ENCODE results near the gene PLCB4.

The PLCB4 gene

GRCh38 chr20:9082741-9083140 is 13.9 kb downstream of the PLCB4 start:
- no peak overlapping the region for H3K4me3 ChIP-seq (ENCODE audit: low read depth, low read length)
- TF ChIP-seq, protein P1, sequence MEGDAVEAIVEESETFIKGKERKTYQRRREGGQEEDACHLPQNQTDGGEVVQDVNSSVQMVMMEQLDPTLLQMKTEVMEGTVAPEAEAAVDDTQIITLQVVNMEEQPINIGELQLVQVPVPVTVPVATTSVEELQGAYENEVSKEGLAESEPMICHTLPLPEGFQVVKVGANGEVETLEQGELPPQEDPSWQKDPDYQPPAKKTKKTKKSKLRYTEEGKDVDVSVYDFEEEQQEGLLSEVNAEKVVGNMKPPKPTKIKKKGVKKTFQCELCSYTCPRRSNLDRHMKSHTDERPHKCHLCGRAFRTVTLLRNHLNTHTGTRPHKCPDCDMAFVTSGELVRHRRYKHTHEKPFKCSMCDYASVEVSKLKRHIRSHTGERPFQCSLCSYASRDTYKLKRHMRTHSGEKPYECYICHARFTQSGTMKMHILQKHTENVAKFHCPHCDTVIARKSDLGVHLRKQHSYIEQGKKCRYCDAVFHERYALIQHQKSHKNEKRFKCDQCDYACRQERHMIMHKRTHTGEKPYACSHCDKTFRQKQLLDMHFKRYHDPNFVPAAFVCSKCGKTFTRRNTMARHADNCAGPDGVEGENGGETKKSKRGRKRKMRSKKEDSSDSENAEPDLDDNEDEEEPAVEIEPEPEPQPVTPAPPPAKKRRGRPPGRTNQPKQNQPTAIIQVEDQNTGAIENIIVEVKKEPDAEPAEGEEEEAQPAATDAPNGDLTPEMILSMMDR (IDR thresholded peaks at IDR 0.05; ENCODE audit: borderline replicate concordance, insufficient read depth, low read depth, low read length) = no peak

DNA sequence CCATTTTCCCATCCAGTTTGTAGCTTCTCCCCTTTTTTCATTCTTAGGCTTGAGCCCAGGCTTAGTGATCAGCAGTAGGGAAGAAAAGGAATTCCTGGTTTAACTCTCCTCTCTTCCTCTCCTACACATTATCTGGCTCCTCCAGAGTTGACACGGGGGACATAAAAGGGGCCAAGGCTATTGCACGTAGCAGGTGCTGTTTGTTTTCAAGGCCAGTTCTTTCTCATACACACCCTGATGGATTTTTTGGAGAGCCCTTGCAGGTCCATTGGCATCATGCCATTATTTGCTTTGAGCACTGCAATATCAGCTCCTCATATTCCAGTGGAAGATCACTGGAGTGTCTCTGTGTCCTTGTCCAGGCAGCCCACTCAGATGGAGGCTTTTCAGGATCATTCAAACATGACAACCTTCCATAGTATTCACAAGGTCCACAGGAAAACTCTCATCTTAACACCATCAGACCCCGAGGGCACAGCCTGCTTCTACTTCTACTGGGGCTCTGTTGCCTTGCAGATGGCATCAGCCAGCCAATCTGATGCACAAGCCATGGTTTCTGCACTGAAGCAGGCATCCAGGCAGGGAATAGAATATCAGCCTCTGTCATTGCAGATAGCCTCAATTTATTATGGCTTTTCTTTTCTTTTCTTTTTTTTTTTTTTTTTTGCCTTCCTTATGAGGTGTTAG is 18.8 kb downstream of the PLCB4 start:
- no peak overlapping the region for H3K4me3 ChIP-seq (ENCODE audit: low read depth, low read length)
- TF ChIP-seq, protein P1 (IDR thresholded peaks at IDR 0.05; ENCODE audit: borderline replicate concordance, insufficient read depth, low read depth, low read length) = no peak

GRCh38 chr20:9088556-9088955 is 19.7 kb downstream of the PLCB4 start:
- TF ChIP-seq, protein P1 (IDR thresholded peaks at IDR 0.05; ENCODE audit: borderline replicate concordance, insufficient read depth, low read depth, low read length) = no peak
- H3K4me3 ChIP-seq (ENCODE audit: low read depth, low read length) = no peak overlapping the region

DNA sequence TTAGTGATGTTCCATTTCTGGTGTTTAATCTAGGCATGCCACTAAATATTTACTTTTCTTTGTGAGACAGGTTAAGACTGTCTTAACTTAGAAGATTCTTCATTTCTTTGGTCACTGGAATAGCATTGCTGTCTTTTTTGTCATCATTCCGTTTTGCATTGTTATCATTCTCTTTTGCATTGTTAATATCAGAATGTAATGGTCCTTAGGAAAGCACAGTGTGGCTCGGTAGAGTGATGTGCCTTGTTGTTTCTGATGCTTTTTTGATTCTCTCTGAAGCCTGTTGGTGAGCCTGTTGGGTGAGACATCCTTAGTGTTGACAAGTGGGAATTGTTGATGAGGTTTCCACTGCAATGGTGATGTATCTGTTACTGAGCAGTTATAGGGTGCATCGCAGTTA is 23.2 kb downstream of the PLCB4 start:
- TF ChIP-seq, protein P1 (IDR thresholded peaks at IDR 0.05; ENCODE audit: borderline replicate concordance, insufficient read depth, low read depth, low read length) = no peak
- no peak overlapping the region for H3K4me3 ChIP-seq (ENCODE audit: low read depth, low read length)

DNA sequence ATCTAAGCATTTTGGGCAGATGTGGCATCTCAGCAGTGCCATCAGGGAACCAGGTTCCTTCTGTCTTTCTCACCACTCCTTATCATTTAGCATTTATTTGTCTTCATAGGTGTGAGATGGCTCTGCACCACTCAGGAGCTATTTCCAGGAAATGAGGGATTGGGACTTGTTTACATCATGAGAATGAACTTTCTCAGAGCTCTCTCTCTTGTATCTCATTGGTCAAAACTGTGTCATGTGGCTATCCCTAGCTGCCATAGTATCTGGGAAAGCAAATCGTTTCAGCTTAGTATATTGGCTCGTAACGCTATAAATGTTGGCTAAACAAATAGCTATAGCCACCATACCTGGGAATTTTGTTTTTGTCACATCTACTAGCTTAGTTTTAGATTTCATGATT is 23.8 kb downstream of the PLCB4 start:
- TF ChIP-seq, protein P1 (IDR thresholded peaks at IDR 0.05; ENCODE audit: borderline replicate concordance, insufficient read depth, low read depth, low read length) = no peak
- H3K4me3 ChIP-seq (ENCODE audit: low read depth, low read length) = no peak overlapping the region

DNA sequence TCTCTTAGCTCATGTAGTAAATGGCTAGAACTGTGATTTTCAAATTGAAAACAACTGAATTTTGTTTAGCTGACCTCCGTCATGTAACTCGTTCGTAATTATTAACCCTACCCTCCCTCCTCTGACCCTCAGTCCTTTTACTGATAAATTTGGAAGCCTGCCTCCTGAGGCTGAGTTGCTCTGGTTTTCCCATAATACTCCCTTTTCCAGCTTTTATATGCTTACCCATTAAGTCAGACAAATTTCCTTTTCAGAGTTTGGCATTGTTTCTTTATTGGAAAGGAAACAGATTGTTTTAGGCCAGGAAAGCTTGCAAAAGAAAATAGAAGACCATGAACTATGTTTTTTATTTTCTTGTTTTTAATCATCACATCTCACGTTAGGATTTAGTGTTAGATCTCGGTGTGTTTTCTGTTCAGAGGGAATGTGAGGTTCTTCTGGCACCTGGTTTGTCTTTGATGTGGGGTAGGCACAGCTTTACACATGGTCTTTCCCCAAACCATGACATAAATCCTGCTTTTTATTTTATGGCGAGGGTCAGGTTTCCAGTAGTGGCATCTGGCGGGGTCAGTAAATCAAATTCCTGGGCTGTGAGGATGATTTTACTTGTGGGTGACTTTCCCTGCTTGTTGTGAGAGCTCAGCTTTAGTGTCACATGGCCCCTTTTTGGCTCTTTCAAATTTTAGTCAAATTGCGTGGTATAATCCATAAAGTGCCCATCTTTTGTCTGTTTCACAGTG is 24.5 kb downstream of the PLCB4 start:
- H3K4me3 ChIP-seq (ENCODE audit: low read depth, low read length) = no peak overlapping the region

More for the DNA sequence above, 24.5 kb downstream of the PLCB4 start:
- TF ChIP-seq, protein P1 (IDR thresholded peaks at IDR 0.05; ENCODE audit: borderline replicate concordance, insufficient read depth, low read depth, low read length) = no peak

Measured in GM12875 (cell line).